Midbrain (tissue), 1 donor: Measurements from ENCODE around the gene MEF2D.

Source experiments
- DNase-seq: peaks from one replicate; lab custom pipeline; 2025; lab: John Stamatoyannopoulos, UW

The MEF2D gene

GRCh38 chr1:156524481-156524869, 23.9 kb upstream of the MEF2D start:
- DNase-seq: no peak

- DNase-seq: no peak
Measured at GRCh38 chr1:156523801-156524480, 23.4 kb upstream of the MEF2D start.

- DNase-seq: no peak
Measured at GRCh38 chr1:156522443-156522970, 21.9 kb upstream of the MEF2D start.

GRCh38 chr1:156517748-156518147, 17.2 kb upstream of the MEF2D start:
- DNase-seq: no peak

GRCh38 chr1:156516821-156517220, 16.2 kb upstream of the MEF2D start:
- DNase-seq: no peak

- DNase-seq: no peak
Measured at GRCh38 chr1:156515956-156516355, 15.4 kb upstream of the MEF2D start.

- DNase-seq: no peak
Measured at GRCh38 chr1:156513185-156513584, 12.6 kb upstream of the MEF2D start.

GRCh38 chr1:156511644-156512043, 11.1 kb upstream of the MEF2D start:
- DNase-seq: no peak

- DNase-seq: peak; percentile 58
Measured at GRCh38 chr1:156510709-156511108, 10.1 kb upstream of the MEF2D start.

- no peak for DNase-seq
Measured at GRCh38 chr1:156509424-156510034, 9.0 kb upstream of the MEF2D start.

GRCh38 chr1:156508955-156509234, 8.3 kb upstream of the MEF2D start:
- DNase-seq: no peak

- peak; percentile 38 for DNase-seq
Measured at GRCh38 chr1:156508205-156508954, 7.8 kb upstream of the MEF2D start.

- no peak for DNase-seq
Measured at GRCh38 chr1:156506450-156506849, 5.9 kb upstream of the MEF2D start.

- DNase-seq: no peak
Measured at GRCh38 chr1:156505679-156506298, 5.2 kb upstream of the MEF2D start.

- peak; percentile 98 for DNase-seq
Measured at GRCh38 chr1:156504821-156505678, 4.5 kb upstream of the MEF2D start.

- no peak for DNase-seq
Measured at GRCh38 chr1:156504438-156504813, 3.9 kb upstream of the MEF2D start.

GRCh38 chr1:156503698-156504437, 3.3 kb upstream of the MEF2D start:
- no peak for DNase-seq

- DNase-seq: peak; percentile 63
Measured at GRCh38 chr1:156502894-156503697, 2.5 kb upstream of the MEF2D start.

- no peak for DNase-seq
Measured at GRCh38 chr1:156502391-156502893, 1.9 kb upstream of the MEF2D start.
